ENCODE data around the gene PCDHGA7. TPM values are rescaled to one million over a fixed set of nuclear protein-coding genes. Genes with fewer than 3 reads are reported as not detected.
"Not testable (repeated sequence)": the region's sequence is repeated elsewhere in the genome, so short reads cannot be mapped to it uniquely, and the experiment has no call there.

The PCDHGA7 gene
- total and polyA plus RNA-seq, 7 donors: 0.42 to 15.2 (median 10.8) TPM; not detected in 2

DNA sequence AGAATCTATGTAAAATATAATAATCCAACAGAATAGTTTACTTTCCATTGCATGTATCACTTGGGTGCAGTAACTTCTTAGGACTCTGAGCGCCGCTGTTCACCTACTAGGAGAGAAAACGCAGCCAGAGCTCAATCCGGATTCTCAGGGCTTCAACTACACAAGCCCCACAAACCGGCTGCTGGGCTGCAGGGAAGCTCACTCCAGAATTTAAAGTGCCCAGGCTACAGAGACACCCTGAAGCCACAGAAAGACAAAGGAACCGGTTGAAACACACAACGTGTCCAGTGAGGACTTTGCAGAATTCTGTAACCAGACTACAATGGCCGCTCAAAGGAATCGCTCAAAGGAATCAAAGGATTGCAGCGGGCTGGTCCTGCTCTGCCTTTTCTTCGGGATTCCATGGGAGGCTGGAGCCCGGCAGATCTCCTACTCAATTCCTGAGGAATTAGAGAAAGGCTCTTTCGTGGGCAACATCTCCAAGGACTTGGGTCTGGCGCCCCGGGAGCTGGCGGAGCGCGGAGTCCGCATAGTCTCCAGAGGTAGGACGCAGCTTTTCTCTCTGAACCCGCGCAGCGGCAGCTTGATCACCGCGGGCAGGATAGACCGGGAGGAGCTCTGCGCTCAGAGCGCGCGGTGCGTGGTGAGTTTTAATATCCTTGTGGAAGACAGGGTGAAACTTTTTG is 30.5 kb downstream of the PCDHGA7 start, which contains the start of gene PCDHGA10:
PCDHGA10 (plus strand) TSS at position 134 of the 686 bp plus-strand sequence; CDS start at position 323, 189 bp downstream.
- H3K4me1 ChIP-seq: no peaks in the 10 kb centered on the region
- no peak for TF ChIP-seq POLR2A (IDR thresholded peaks at IDR 0.05)
- TF ChIP-seq CTCF (IDR thresholded peaks at IDR 0.05): peak in 1 of 4 experiments; percentile 13
- no peak for TF ChIP-seq EP300 (IDR thresholded peaks at IDR 0.05)
- no peak for TF ChIP-seq POLR2AphosphoS5 (IDR thresholded peaks at IDR 0.05)
- H3K4me3 ChIP-seq: peak within 1 kb of the TSS in 3 of 4 donors; percentile 8 to 23 (median 19)
- H3K9me3 ChIP-seq: peaks cover 40 to 88% (median 71%) of the 10 kb centered on the region in 4 donors
- WGBS, 2 donors: 13 to 35% methylated on average over 31 of the region's 31 CpGs
- H3K36me3 ChIP-seq: peaks cover 0 to 11% (median 0%) of the 10 kb centered on the region in 4 donors
- intact Hi-C loops (cut with DNase I): no loop called here
- DNase-seq: no peak
- H3K27ac ChIP-seq: peak within 1 kb of the TSS in 1 of 4 donors; percentile 3
- no peaks in the 10 kb centered on the region for H3K27me3 ChIP-seq

GRCh38 chr5:141413540-141414069 is 31.1 kb downstream of the PCDHGA7 start:
- peak overlapping the region in 3 of 4 donors; percentile 8 to 23 (median 19) for H3K4me3 ChIP-seq
- H3K27me3 ChIP-seq: no peaks in the 10 kb centered on the region
- no peak overlapping the region for H3K27ac ChIP-seq
- TF ChIP-seq POLR2AphosphoS5 (IDR thresholded peaks at IDR 0.05) (no peak), CTCF (IDR thresholded peaks at IDR 0.05) (no peak), EP300 (IDR thresholded peaks at IDR 0.05) (no peak), POLR2A (IDR thresholded peaks at IDR 0.05) (no peak)
- 16 to 38% methylated on average over 25 of the region's 25 CpGs for WGBS, 2 donors
- H3K4me1 ChIP-seq: peaks cover 0 to 4% (median 0%) of the 10 kb centered on the region in 4 donors
- H3K9me3 ChIP-seq: peaks cover 42 to 88% (median 72%) of the 10 kb centered on the region in 4 donors
- DNase-seq: peak; percentile 48
- intact Hi-C loops (cut with DNase I): no loop called here
- peaks cover 0 to 11% (median 0%) of the 10 kb centered on the region in 4 donors for H3K36me3 ChIP-seq

DNA sequence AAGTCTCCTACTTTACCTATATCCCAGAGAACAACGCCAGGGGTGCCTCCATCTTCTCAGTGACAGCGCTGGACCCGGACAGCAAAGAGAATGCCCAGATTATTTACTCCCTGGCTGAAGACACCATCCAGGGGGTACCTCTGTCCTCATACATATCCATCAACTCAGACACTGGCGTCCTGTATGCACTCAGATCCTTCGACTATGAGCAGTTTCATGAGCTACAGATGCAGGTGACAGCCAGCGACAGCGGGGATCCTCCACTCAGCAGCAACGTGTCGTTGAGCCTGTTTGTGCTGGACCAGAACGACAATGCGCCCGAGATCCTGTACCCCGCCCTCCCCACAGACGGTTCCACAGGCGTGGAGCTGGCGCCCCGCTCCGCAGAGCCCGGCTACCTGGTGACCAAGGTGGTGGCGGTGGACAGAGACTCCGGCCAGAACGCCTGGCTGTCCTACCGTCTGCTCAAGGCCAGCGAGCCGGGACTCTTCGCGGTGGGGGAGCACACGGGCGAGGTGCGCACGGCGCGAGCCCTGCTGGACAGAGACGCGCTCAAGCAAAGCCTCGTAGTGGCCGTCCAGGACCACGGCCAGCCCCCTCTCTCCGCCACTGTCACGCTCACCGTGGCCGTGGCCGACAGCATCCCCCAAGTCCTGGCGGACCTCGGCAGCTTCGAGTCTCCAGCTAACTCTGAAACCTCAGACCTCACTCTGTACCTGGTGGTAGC is 32.2 kb downstream of the PCDHGA7 start:
- DNase-seq, H3K4me3 ChIP-seq, H3K27me3 ChIP-seq, H3K4me1 ChIP-seq, H3K27ac ChIP-seq: not testable (repeated sequence)
- 36 to 66% methylated on average over 46 of the region's 46 CpGs for WGBS, 2 donors
- Histone ChIP-seq H3K36me3 (peaks cover 0 to 11% (median 0%) of the 10 kb centered on the region in 4 donors), H3K9me3 (peaks cover 42 to 88% (median 71%) of the 10 kb centered on the region in 4 donors)
- intact Hi-C loops (cut with DNase I): loop anchor here (5.0 kb wide), 2 partner anchors 63 to 143 kb away; partner anchors contain the start of gene PCDHGC3

DNA sequence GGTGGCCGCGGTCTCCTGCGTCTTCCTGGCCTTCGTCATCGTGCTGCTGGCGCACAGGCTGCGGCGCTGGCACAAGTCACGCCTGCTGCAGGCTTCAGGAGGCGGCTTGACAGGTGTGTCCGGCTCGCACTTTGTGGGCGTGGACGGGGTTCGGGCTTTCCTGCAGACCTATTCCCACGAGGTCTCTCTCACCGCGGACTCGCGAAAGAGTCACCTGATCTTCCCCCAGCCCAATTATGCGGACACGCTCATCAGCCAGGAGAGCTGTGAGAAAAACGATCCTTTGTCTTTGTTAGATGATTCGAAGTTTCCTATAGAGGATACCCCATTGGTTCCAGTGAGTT is 32.7 kb downstream of the PCDHGA7 start:
- H3K9me3 ChIP-seq: peaks cover 42 to 88% (median 71%) of the 10 kb centered on the region in 4 donors
- 28 to 64% methylated on average over 24 of the region's 24 CpGs for WGBS, 2 donors

GRCh38 chr5:141417494-141418172 is 35.1 kb downstream of the PCDHGA7 start, which contains the start of gene PCDHGB7:
Gene PCDHGB7 (plus strand): TSS chr5:141417677. CDS start chr5:141417860, 183 bp downstream.
- Histone ChIP-seq H3K27ac (peak within 1 kb of the TSS; percentile 45 to 61 (median 55)), H3K9me3 (peaks cover 59 to 92% (median 81%) of the 10 kb centered on the region in 4 donors)
- 8 to 47% methylated on average over 47 of the region's 47 CpGs for WGBS, 2 donors

More for the DNA sequence above, 32.7 kb downstream of the PCDHGA7 start:
- not testable (repeated sequence) for H3K4me1 ChIP-seq, DNase-seq, H3K4me3 ChIP-seq, H3K27ac ChIP-seq, H3K27me3 ChIP-seq
- intact Hi-C loops (cut with DNase I): loop anchor here (5.0 kb wide), 2 partner anchors 62 to 142 kb away; partner anchors contain the start of gene PCDHGC3
- peaks cover 0 to 11% (median 0%) of the 10 kb centered on the region in 4 donors for H3K36me3 ChIP-seq

More at GRCh38 chr5:141417494-141418172, 35.1 kb downstream of the PCDHGA7 start, which contains the start of gene PCDHGB7:
- H3K36me3 ChIP-seq, H3K27me3 ChIP-seq, H3K4me1 ChIP-seq: not testable (repeated sequence)
- peak within 1 kb of the TSS; percentile 27 to 44 (median 39) for H3K4me3 ChIP-seq
- peak; percentile 86 for DNase-seq
- intact Hi-C loops (cut with DNase I): loop anchor here (5.0 kb wide), 2 partner anchors 60 to 140 kb away; partner anchors contain the start of gene PCDHGC3
- peak; percentile 43 to 51 (median 46) for TF ChIP-seq CTCF (IDR thresholded peaks at IDR 0.05)
